GM23338 (cell line): Measurements from ENCODE around the gene USP2. TPM values are rescaled to one million over a fixed set of nuclear protein-coding genes. Genes with fewer than 3 reads are reported as not detected.

Experiments used
- ATAC-seq: fragments of 200-7000 bp; cut with Tn5 transposase; 3 replicates; pipeline ENCODE4 v1.9.1; 2020
- DNase-seq: peaks from one replicate; pipeline ENCODE4 v3.0.0-alpha.2; 2015; ENCODE audit warnings: low spot score
- H2AFZ ChIP-seq: fragments of 200-600 bp; sonication (generic); 2 replicates; pipeline ENCODE4 v1.8.0; 2016; ENCODE audit warnings: antibody characterized with exemption, mild to moderate bottlenecking, moderate library complexity
- H3F3A ChIP-seq: fragments of 200-600 bp; sonication (generic); replicated peaks from 2 replicates; pipeline ENCODE4 v1.8.0; 2017; ENCODE audit warnings: antibody characterized with exemption, mixed run types, low read depth
- H3K27ac ChIP-seq: fragments of 200-600 bp; sonication (generic); 2 replicates; pipeline ENCODE4 v1.6.1; 2016; ENCODE audit warnings: low read depth
- H3K27me3 ChIP-seq: fragments of 200-600 bp; sonication (generic); 2 replicates; pipeline ENCODE4 v1.8.0; 2016; ENCODE audit warnings: mild to moderate bottlenecking, mixed run types, moderate library complexity; ENCODE audit not compliant: insufficient read depth
- H3K36me3 ChIP-seq: fragments of 200-600 bp; sonication (generic); 2 replicates; pipeline ENCODE4 v1.8.0; 2016; ENCODE audit warnings: mild to moderate bottlenecking; ENCODE audit not compliant: insufficient read depth
- H3K4me1 ChIP-seq: fragments of 200-600 bp; sonication (generic); 2 replicates; pipeline ENCODE4 v1.8.0; 2016; ENCODE audit warnings: mild to moderate bottlenecking, moderate library complexity; ENCODE audit not compliant: insufficient read depth
- H3K4me2 ChIP-seq: fragments of 200-600 bp; sonication (generic); 2 replicates; pipeline ENCODE4 v1.7.1; 2017; ENCODE audit warnings: mixed run types
- H3K4me3 ChIP-seq: fragments of 200-600 bp; sonication (generic); 2 replicates; pipeline ENCODE4 v1.6.1; 2016; ENCODE audit warnings: mixed run types
- H3K79me2 ChIP-seq: fragments of 200-600 bp; sonication (generic); replicated peaks from 2 replicates; pipeline ENCODE4 v1.8.0; 2017; ENCODE audit warnings: mild to moderate bottlenecking; ENCODE audit not compliant: insufficient read depth
- H3K9me2 ChIP-seq: fragments of 200-600 bp; sonication (generic); 2 replicates; pipeline ENCODE4 v1.8.0; 2017; ENCODE audit not compliant: insufficient read depth
- H4K20me1 ChIP-seq: fragments of 200-600 bp; sonication (generic); replicated peaks from 2 replicates; pipeline ENCODE4 v1.8.0; 2017; ENCODE audit warnings: mild to moderate bottlenecking; ENCODE audit not compliant: insufficient read depth
- H3K27ac Mint-ChIP-seq: 2 replicates; pipeline ENCODE4 v1.8.0; 2020; ENCODE audit warnings: inconsistent platforms, mild to moderate bottlenecking, moderate library complexity, mixed read lengths
- H3K27me3 Mint-ChIP-seq: 3 replicates; pipeline ENCODE4 v1.8.0; 2022; ENCODE audit warnings: low read depth, mild to moderate bottlenecking, moderate library complexity, mixed read lengths, inconsistent platforms; ENCODE audit not compliant: insufficient read depth, poor library complexity
- H3K36me3 Mint-ChIP-seq: 3 replicates; pipeline ENCODE4 v1.8.0; 2021; ENCODE audit warnings: low read depth, mild to moderate bottlenecking, inconsistent platforms, moderate library complexity, mixed read lengths
- H3K4me1 Mint-ChIP-seq: 3 replicates; pipeline ENCODE4 v1.8.0; 2020; ENCODE audit warnings: mild to moderate bottlenecking, inconsistent platforms, mixed read lengths
- H3K4me3 Mint-ChIP-seq: 3 replicates; pipeline ENCODE4 v1.8.0; 2021; ENCODE audit warnings: moderate library complexity, mild to moderate bottlenecking, inconsistent platforms, mixed read lengths
- H3K9me3 Mint-ChIP-seq: 3 replicates; pipeline ENCODE4 v1.8.0; 2020; ENCODE audit warnings: moderate library complexity, mild to moderate bottlenecking, inconsistent platforms, mixed read lengths
- JUNB ChIP-seq: IDR thresholded peaks from one replicate; pipeline ENCODE4 v1.6.1; 2016; ENCODE audit warnings: antibody characterized with exemption; ENCODE audit not compliant: unreplicated experiment
- POLR2AphosphoS5 ChIP-seq: IDR thresholded peaks from 2 replicates; pipeline ENCODE4 v1.6.1; 2016; ENCODE audit warnings: antibody characterized with exemption, low read depth
- ZNF114 ChIP-seq: fragments of 250-450 bp; sonication (Bioruptor Pico); IDR thresholded peaks from 2 replicates; pipeline ENCODE4 v1.5.0; 2020; ENCODE audit warnings: mild to moderate bottlenecking, moderate library complexity
- polyA plus RNA-seq: library from polyadenylated mRNA; unstranded; fragments of >200 nt; fragmentation: Nextera tagmentation; extraction: Ambion mirVana; gene quantifications from 2 replicates; pipeline ENCODE4 v1.2.1, GENCODE V29; 2016
- total RNA-seq: library from RNA; depleted of rRNA; stranded (reverse); fragments of >200 nt; shearing (Covaris generic); gene quantifications from 2 replicates; pipeline ENCODE4 v1.2.3, GENCODE V29; 2014
- TF ChIP-seq, protein P1 (sequence below): IDR thresholded peaks from one replicate; pipeline ENCODE4 v1.6.1; 2018; ENCODE audit warnings: antibody characterized with exemption; ENCODE audit not compliant: unreplicated experiment
- TF ChIP-seq, protein P2 (sequence below): IDR thresholded peaks from 2 replicates; pipeline ENCODE4 v1.6.1; 2016; ENCODE audit warnings: antibody characterized with exemption
- TF ChIP-seq, protein P3 (sequence below), 2 experiments: fragments of 200-600 bp in 1 of 2; sonication (generic) in 1 of 2; conservative IDR thresholded peaks; 2 replicates each; pipeline versions ENCODE4 v1.5.1 to v1.6.1; 2016 to 2017; ENCODE audit warnings: antibody characterized with exemption in 2 of 2, low read depth in 2 of 2, mild to moderate bottlenecking in 2 of 2, moderate library complexity in 1 of 2

USP2 gene
- total and polyA plus RNA-seq, 2 experiments from 2014 or later: 4.9 to 5.0 TPM

DNA sequence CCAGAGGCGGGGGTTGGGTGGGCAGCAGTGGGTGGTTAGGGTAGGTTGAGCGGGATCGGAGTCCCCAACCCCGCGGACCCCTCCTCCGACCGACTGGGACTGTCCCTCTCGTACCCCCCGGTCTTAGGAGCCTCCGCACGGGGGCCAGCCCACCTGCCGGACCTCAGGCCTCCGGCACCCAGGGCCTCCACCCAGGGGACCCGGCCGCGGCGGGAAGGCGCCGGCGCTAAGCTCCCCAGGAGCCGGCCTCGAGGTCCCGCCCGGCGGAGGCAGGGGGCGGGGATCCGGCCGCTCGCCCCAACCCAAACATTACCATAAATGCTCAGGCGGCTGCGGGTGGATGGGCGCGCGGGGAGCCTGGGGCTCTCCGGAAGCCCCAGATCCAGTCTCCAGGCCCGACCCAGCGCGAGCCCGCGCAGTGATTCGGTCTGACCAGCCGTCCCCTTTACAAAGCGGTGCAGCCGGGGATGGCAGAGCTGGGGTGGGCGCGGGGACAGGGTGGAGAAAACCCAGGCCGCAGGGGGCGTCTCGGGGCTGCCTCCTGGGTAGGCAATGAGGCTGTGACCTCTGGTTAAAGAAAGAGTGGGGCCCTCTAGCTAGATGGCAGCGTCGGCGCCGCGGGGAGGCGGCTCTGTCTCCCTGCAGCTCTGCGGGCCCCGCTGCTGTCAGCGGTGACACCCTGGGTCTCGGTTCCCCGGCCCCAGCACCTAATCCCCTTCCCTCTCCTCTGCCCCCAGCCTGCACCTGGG lies 60.5 kb downstream of the USP2 start:
- no peaks in the 10 kb centered on the region for H3K9me3 Mint-ChIP-seq
- H2AFZ ChIP-seq: peak overlapping the region; percentile 69

DNA sequence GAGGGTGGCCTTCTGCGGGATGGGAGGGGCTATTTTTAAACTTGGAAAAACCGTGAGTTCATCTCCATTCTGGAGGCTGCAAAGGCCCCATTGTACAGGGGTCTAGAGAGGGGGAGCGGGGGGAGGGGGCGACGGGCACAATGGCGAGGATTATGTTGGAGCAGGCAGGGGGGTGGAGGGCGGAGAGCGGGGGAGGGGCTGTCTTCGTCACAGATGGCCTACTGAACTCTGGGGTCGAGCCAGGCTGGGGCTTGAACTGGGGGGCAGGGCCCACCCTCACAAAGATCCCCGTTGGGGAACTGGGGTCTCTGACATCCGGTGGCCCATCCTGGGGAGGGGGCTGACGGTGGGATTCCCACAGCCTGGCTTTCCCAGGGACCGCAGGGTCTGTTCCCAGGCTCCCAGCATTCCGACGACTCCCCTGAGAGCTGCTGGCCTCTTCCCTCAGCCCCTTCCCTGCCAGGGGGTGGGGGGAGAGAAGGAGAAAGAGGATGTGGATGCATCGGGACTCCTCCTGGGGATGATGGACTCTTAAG lies 61.2 kb downstream of the USP2 start:
- peaks cover 33% of the 10 kb centered on the region for H3K27me3 ChIP-seq
- peak overlapping the region; percentile 43; the same call in 1 of the 2 replicates for H2AFZ ChIP-seq
- H3K27ac ChIP-seq: peak overlapping the region; percentile 88; the same call in 1 of the 2 replicates
- H3K9me2 ChIP-seq: no peaks in the 10 kb centered on the region
- peaks cover 37% of the 10 kb centered on the region for H3K4me1 Mint-ChIP-seq
- DNase-seq: peak; percentile 68
- H3K4me3 ChIP-seq: peak overlapping the region; percentile 80
- no peak overlapping the region for H3K27ac Mint-ChIP-seq
- peak; percentile 1; the same call in 2 of the 3 replicates for ATAC-seq
- no peaks in the 10 kb centered on the region for H4K20me1 ChIP-seq
- peaks cover 42% of the 10 kb centered on the region for H3K27me3 Mint-ChIP-seq
- no peaks in the 10 kb centered on the region for H3K36me3 Mint-ChIP-seq
- H3K4me3 Mint-ChIP-seq: peak overlapping the region; percentile 61
- peaks cover 22% of the 10 kb centered on the region for H3F3A ChIP-seq
- TF ChIP-seq ZNF114: no peak
- TF ChIP-seq, protein P1, sequence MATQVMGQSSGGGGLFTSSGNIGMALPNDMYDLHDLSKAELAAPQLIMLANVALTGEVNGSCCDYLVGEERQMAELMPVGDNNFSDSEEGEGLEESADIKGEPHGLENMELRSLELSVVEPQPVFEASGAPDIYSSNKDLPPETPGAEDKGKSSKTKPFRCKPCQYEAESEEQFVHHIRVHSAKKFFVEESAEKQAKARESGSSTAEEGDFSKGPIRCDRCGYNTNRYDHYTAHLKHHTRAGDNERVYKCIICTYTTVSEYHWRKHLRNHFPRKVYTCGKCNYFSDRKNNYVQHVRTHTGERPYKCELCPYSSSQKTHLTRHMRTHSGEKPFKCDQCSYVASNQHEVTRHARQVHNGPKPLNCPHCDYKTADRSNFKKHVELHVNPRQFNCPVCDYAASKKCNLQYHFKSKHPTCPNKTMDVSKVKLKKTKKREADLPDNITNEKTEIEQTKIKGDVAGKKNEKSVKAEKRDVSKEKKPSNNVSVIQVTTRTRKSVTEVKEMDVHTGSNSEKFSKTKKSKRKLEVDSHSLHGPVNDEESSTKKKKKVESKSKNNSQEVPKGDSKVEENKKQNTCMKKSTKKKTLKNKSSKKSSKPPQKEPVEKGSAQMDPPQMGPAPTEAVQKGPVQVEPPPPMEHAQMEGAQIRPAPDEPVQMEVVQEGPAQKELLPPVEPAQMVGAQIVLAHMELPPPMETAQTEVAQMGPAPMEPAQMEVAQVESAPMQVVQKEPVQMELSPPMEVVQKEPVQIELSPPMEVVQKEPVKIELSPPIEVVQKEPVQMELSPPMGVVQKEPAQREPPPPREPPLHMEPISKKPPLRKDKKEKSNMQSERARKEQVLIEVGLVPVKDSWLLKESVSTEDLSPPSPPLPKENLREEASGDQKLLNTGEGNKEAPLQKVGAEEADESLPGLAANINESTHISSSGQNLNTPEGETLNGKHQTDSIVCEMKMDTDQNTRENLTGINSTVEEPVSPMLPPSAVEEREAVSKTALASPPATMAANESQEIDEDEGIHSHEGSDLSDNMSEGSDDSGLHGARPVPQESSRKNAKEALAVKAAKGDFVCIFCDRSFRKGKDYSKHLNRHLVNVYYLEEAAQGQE: peak; percentile 22
- TF ChIP-seq, protein P2, sequence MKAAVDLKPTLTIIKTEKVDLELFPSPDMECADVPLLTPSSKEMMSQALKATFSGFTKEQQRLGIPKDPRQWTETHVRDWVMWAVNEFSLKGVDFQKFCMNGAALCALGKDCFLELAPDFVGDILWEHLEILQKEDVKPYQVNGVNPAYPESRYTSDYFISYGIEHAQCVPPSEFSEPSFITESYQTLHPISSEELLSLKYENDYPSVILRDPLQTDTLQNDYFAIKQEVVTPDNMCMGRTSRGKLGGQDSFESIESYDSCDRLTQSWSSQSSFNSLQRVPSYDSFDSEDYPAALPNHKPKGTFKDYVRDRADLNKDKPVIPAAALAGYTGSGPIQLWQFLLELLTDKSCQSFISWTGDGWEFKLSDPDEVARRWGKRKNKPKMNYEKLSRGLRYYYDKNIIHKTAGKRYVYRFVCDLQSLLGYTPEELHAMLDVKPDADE: peak; percentile 21; the same call in 1 of the 2 replicates
- H3K4me1 ChIP-seq: peaks cover 45% of the 10 kb centered on the region
- H3K4me2 ChIP-seq: peak overlapping the region; percentile 98
- H3K9me3 Mint-ChIP-seq: no peaks in the 10 kb centered on the region
- no peaks in the 10 kb centered on the region for H3K36me3 ChIP-seq
- H3K79me2 ChIP-seq: no peaks in the 10 kb centered on the region

More for the DNA sequence above, 60.5 kb downstream of the USP2 start:
- peaks cover 27% of the 10 kb centered on the region for H3K27me3 ChIP-seq
- H3K4me1 ChIP-seq: peaks cover 41% of the 10 kb centered on the region
- Mint-ChIP-seq H3K27me3 (peaks cover 36% of the 10 kb centered on the region), H3K36me3 (no peaks in the 10 kb centered on the region), H3K4me3 (peak overlapping the region; percentile 77), H3K4me1 (peaks cover 37% of the 10 kb centered on the region), H3K27ac (no peak overlapping the region)
- ATAC-seq: peak; percentile 41
- TF ChIP-seq JUNB (no peak), POLR2AphosphoS5 (peak; percentile 60)
- TF ChIP-seq, protein P3, sequence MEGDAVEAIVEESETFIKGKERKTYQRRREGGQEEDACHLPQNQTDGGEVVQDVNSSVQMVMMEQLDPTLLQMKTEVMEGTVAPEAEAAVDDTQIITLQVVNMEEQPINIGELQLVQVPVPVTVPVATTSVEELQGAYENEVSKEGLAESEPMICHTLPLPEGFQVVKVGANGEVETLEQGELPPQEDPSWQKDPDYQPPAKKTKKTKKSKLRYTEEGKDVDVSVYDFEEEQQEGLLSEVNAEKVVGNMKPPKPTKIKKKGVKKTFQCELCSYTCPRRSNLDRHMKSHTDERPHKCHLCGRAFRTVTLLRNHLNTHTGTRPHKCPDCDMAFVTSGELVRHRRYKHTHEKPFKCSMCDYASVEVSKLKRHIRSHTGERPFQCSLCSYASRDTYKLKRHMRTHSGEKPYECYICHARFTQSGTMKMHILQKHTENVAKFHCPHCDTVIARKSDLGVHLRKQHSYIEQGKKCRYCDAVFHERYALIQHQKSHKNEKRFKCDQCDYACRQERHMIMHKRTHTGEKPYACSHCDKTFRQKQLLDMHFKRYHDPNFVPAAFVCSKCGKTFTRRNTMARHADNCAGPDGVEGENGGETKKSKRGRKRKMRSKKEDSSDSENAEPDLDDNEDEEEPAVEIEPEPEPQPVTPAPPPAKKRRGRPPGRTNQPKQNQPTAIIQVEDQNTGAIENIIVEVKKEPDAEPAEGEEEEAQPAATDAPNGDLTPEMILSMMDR (conservative IDR thresholded peaks at IDR 0.05; ENCODE audit: low read depth in 2 of 2): 0 out of 4 replicates have a peak, but pooled peaks of 1 of the 2 experiments have one; percentile 0
- peak overlapping the region; percentile 98 for H3K4me2 ChIP-seq
- no peaks in the 10 kb centered on the region for H3K9me2 ChIP-seq
- H3F3A ChIP-seq: peaks cover 19% of the 10 kb centered on the region
- H3K79me2 ChIP-seq: no peaks in the 10 kb centered on the region
- H3K36me3 ChIP-seq: no peaks in the 10 kb centered on the region
- H3K4me3 ChIP-seq: peak overlapping the region; percentile 80
- no peaks in the 10 kb centered on the region for H4K20me1 ChIP-seq
- peak overlapping the region; percentile 88; the same call in 1 of the 2 replicates for H3K27ac ChIP-seq
- DNase-seq: peak; percentile 77
